ENCODE results near the gene MGAT3. TPM values are rescaled to one million over a fixed set of nuclear protein-coding genes. Genes with fewer than 3 reads are reported as not detected.

Gene MGAT3
- total RNA-seq, 1 donor from 2014 or later, result 0.53 TPM

DNA sequence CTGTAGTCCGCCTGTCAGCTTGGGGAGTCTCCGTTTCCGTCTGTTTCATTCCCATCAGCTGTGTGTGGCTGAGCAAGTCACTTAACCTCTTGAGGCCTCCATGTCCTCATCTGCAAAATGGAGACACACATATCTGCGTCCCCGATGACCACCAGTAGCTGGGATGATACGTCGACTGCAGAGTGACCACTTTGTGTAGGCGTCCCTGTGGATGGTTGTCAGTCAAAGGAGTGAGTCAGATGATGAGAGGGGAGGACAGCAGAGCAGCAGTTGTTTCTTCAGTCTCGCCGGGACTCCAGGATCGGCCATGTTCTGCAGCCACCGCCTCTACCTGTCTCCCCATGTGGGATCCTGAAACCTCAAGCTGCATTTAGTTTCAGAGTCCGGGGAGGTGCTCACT, 19.9 kb downstream of the MGAT3 start:
- TF ChIP-seq, protein P1, sequence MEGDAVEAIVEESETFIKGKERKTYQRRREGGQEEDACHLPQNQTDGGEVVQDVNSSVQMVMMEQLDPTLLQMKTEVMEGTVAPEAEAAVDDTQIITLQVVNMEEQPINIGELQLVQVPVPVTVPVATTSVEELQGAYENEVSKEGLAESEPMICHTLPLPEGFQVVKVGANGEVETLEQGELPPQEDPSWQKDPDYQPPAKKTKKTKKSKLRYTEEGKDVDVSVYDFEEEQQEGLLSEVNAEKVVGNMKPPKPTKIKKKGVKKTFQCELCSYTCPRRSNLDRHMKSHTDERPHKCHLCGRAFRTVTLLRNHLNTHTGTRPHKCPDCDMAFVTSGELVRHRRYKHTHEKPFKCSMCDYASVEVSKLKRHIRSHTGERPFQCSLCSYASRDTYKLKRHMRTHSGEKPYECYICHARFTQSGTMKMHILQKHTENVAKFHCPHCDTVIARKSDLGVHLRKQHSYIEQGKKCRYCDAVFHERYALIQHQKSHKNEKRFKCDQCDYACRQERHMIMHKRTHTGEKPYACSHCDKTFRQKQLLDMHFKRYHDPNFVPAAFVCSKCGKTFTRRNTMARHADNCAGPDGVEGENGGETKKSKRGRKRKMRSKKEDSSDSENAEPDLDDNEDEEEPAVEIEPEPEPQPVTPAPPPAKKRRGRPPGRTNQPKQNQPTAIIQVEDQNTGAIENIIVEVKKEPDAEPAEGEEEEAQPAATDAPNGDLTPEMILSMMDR (IDR thresholded peaks at IDR 0.05; ENCODE audit: insufficient read depth, low read length, severe bottlenecking), result no peak
- DNase-seq (ENCODE audit: low read depth) (no peak), FAIRE-seq (peak; percentile 83)
- Histone ChIP-seq H3K36me3 (ENCODE audit: control insufficient read depth, insufficient read depth, low read length) (no peaks in the 10 kb centered on the region), H3K4me3 (ENCODE audit: low read depth, low read length) (no peak overlapping the region), H3K27me3 (ENCODE audit: control insufficient read depth, insufficient read depth, low read length) (no peaks in the 10 kb centered on the region)

DNA sequence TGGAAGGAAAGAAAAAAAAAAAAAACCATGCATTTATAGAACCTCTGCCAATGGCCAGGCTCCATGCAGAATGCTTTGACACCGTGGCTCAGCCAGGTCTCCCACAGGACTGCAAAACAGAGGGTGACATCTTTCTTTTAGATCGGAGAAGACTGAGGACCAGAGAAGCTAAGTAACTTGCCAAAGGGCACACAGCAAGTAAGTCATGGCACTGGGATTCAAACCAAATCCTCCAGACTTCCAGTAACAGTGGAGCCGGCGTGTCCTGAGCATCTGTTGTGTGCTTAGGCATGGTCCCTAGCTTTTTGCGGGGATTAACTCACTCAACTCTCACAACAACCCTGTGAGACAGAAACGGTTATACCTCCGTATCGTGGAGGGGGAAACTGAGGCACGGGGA, 20.7 kb downstream of the MGAT3 start:
- H3K27me3 ChIP-seq (ENCODE audit: control insufficient read depth, insufficient read depth, low read length), result no peaks in the 10 kb centered on the region
- TF ChIP-seq, protein P1 (IDR thresholded peaks at IDR 0.05; ENCODE audit: insufficient read depth, low read length, severe bottlenecking), result no peak
- DNase-seq (ENCODE audit: low read depth) (no peak), FAIRE-seq (no peak)
- H3K36me3 ChIP-seq (ENCODE audit: control insufficient read depth, insufficient read depth, low read length), result no peaks in the 10 kb centered on the region
- no peak overlapping the region for H3K4me3 ChIP-seq (ENCODE audit: low read depth, low read length)

GRCh38 chr22:39478441-39478850, 21.6 kb downstream of the MGAT3 start:
- TF ChIP-seq, protein P1 (IDR thresholded peaks at IDR 0.05; ENCODE audit: insufficient read depth, low read length, severe bottlenecking), result no peak
- no peak overlapping the region for H3K4me3 ChIP-seq (ENCODE audit: low read depth, low read length)
- no peaks in the 10 kb centered on the region for H3K27me3 ChIP-seq (ENCODE audit: control insufficient read depth, insufficient read depth, low read length)
- no peak for DNase-seq (ENCODE audit: low read depth)
- no peak for FAIRE-seq
- no peaks in the 10 kb centered on the region for H3K36me3 ChIP-seq (ENCODE audit: control insufficient read depth, insufficient read depth, low read length)

DNA sequence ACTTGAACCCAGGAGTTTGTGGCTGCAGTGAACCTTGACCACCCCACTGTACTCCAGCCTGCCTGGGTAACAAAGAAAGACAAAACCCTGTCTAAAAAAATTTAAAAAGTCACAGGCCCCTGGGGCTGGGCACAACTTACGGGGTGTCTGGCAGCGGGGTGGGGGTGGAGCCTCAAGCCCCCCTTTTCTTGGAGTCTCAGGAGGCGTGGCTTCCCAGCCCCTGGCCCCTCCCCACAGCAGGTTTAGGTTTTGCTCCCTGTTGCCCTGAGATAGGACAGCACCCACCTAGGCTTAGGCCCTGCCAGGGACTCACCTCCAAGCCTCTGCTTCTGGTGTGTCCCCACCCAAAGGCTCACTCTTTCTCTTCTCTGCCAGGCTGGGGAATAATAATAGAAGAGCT, 22.4 kb downstream of the MGAT3 start:
- FAIRE-seq (no peak), DNase-seq (ENCODE audit: low read depth) (no peak)
- no peaks in the 10 kb centered on the region for H3K36me3 ChIP-seq (ENCODE audit: control insufficient read depth, insufficient read depth, low read length)
- TF ChIP-seq, protein P1 (IDR thresholded peaks at IDR 0.05; ENCODE audit: insufficient read depth, low read length, severe bottlenecking), result no peak
- H3K4me3 ChIP-seq (ENCODE audit: low read depth, low read length), result no peak overlapping the region
- no peaks in the 10 kb centered on the region for H3K27me3 ChIP-seq (ENCODE audit: control insufficient read depth, insufficient read depth, low read length)

GRCh38 chr22:39480557-39480956, 23.7 kb downstream of the MGAT3 start:
- FAIRE-seq (no peak), DNase-seq (ENCODE audit: low read depth) (no peak)
- H3K4me3 ChIP-seq (ENCODE audit: low read depth, low read length), result no peak overlapping the region
- H3K36me3 ChIP-seq (ENCODE audit: control insufficient read depth, insufficient read depth, low read length), result no peaks in the 10 kb centered on the region
- no peaks in the 10 kb centered on the region for H3K27me3 ChIP-seq (ENCODE audit: control insufficient read depth, insufficient read depth, low read length)
- TF ChIP-seq, protein P1 (IDR thresholded peaks at IDR 0.05; ENCODE audit: insufficient read depth, low read length, severe bottlenecking), result no peak

- no peak for DNase-seq (ENCODE audit: low read depth)
- TF ChIP-seq, protein P1 (IDR thresholded peaks at IDR 0.05; ENCODE audit: insufficient read depth, low read length, severe bottlenecking), result no peak
- FAIRE-seq, result no peak
- Histone ChIP-seq H3K4me3 (ENCODE audit: low read depth, low read length) (no peak overlapping the region), H3K27me3 (ENCODE audit: control insufficient read depth, insufficient read depth, low read length) (no peaks in the 10 kb centered on the region), H3K36me3 (ENCODE audit: control insufficient read depth, insufficient read depth, low read length) (no peaks in the 10 kb centered on the region)
Measured at GRCh38 chr22:39481054-39481453, 24.2 kb downstream of the MGAT3 start.

Data from bronchial epithelial cell (primary cell).